ENCODE results near the gene SMG7.

DNA sequence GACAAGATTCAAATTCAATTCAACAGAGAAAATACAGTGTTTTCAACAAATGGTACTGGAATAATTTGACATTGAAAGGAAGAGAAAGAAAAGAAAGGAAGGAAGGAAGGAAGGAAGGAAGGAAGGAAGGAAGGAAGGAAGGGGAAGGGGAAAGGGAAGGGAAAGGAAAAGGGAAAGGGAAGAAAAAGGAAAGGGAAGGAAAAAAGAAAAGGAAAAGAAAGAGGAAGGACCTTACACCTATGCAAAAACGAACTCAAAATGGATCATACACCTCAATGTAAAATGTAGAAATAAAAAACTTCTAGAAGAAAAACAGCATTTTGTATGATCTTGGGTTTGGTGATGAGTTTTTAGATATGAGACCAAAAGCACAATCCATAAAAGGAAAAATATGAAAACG is 34.2 kb upstream of the SMG7 start:
- TF ChIP-seq, protein P1, sequence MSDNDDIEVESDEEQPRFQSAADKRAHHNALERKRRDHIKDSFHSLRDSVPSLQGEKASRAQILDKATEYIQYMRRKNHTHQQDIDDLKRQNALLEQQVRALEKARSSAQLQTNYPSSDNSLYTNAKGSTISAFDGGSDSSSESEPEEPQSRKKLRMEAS (IDR thresholded peaks at IDR 0.05; ENCODE audit: insufficient read depth, insufficient read length) = no peak
- TF ChIP-seq, protein P2, sequence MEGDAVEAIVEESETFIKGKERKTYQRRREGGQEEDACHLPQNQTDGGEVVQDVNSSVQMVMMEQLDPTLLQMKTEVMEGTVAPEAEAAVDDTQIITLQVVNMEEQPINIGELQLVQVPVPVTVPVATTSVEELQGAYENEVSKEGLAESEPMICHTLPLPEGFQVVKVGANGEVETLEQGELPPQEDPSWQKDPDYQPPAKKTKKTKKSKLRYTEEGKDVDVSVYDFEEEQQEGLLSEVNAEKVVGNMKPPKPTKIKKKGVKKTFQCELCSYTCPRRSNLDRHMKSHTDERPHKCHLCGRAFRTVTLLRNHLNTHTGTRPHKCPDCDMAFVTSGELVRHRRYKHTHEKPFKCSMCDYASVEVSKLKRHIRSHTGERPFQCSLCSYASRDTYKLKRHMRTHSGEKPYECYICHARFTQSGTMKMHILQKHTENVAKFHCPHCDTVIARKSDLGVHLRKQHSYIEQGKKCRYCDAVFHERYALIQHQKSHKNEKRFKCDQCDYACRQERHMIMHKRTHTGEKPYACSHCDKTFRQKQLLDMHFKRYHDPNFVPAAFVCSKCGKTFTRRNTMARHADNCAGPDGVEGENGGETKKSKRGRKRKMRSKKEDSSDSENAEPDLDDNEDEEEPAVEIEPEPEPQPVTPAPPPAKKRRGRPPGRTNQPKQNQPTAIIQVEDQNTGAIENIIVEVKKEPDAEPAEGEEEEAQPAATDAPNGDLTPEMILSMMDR (IDR thresholded peaks at IDR 0.05; ENCODE audit: extremely low read depth in 1 of 2, insufficient read depth in 1 of 2, low read depth in 1 of 2, low read length in 2 of 2) = no peak
- no peak for TF ChIP-seq POLR2A (IDR thresholded peaks at IDR 0.05; ENCODE audit: low read depth, low read length)
- no peak for TF ChIP-seq EZH2 (IDR thresholded peaks at IDR 0.05; ENCODE audit: borderline replicate concordance, low read depth, low read length, severe bottlenecking)
- no peak for TF ChIP-seq MYC (IDR thresholded peaks at IDR 0.05; ENCODE audit: low read depth, low read length)
- TF ChIP-seq POLR2AphosphoS5 (IDR thresholded peaks at IDR 0.05; ENCODE audit: insufficient read depth, low read depth, low read length) = no peak
- no peak for TF ChIP-seq FOS (IDR thresholded peaks at IDR 0.05; ENCODE audit: borderline replicate concordance, insufficient read depth, low read length)
